HG03571 (cell line): ENCODE results near the gene B3GAT3.
"Not testable (repeated sequence)": the region's sequence is repeated elsewhere in the genome, so short reads cannot be mapped to it uniquely, and the experiment has no call there.

Source experiments
- ATAC-seq: cut with Tn5 transposase; IDR thresholded peaks from one replicate; pipeline ENCODE4 v1.9.1; 2021; ENCODE audit not compliant: unreplicated experiment

Gene B3GAT3

GRCh38 chr11:62580959-62581715 lies 40.6 kb downstream of the B3GAT3 start:
- no peak for ATAC-seq

GRCh38 chr11:62579252-62579651 lies 42.5 kb downstream of the B3GAT3 start:
- ATAC-seq: no peak

- ATAC-seq: no peak
These were observed 43.2 kb downstream of the B3GAT3 start for GRCh38 chr11:62578541-62578940.

- ATAC-seq: no peak
These were observed 44.6 kb downstream of the B3GAT3 start for GRCh38 chr11:62577046-62577714.

DNA sequence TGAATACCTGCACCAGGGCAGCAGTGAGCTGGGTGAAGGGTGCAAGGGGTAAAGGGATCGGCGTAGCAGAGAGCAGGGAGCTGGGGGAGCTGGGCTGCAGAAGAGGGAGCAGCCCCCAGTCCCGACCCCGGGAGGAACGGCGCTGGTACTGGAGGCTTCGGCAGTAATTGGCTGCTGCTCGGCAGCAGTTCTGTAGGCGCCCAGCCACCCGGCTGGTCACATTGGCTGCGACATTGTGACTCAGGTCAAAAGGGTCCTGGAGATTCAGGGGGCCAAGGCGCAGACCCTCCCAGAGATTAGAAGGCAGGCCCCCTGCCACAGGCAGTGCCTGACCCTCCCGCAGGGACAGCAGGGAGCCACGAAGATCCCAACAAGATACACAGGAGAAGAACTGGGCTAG lies 45.9 kb downstream of the B3GAT3 start:
- no peak for ATAC-seq

DNA sequence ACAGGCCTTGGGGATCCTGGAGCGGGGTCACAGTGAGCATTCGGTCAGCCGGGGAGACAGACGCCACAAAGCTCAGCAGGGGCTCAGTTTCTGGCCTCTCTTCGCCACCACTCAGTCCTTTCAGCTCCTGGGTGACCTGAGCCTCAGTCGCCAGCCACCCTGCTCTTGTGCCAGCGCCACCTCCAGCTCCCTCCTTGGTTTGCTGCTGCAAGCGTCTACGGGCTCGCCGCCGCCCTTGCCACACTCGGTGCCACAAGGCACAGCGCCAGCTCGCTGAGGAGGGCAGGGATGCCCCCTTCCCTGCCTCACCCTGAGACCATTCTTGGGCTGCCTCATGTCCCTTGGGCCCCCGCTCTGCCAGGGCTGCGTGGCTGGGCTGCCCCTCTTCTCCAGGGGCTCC lies 46.6 kb downstream of the B3GAT3 start:
- no peak for ATAC-seq

DNA sequence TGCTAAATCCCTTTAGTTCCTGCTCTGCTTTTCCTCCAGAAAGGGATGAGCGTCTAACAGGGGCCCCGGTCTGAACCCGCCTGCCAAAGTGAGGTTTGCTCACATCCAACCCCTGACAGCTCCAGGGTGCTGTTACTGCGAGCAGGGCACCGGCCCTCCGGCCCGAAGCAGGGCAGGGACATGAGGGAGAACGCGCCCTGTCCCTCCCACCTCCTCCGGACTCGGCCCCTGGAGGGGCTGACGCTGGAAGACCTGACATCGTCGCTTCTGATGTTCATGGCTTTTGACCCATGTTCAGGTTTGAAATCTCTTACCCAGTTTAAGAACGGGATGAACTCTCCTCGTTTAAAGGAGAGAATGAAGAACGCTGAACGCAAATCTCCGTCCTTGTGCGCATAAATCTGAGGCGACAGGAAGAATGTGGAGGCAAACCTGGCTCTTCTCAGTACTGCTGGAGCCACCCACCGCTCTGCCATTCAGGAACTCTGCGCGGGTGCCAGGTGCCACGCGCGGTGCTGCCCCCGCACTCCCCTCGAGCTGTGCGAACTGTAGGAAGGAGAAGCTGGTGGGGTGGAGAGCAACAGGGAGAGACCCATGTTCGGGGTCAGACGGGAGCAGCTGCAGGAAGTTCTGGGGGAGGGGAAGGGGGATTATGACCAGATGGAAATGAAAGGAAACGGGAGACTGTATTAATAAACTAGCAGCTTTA lies 47.3 kb downstream of the B3GAT3 start:
- no peak for ATAC-seq

GRCh38 chr11:62573592-62574362 lies 48.0 kb downstream of the B3GAT3 start, which contains the start of gene EEF1G:
EEF1G (minus strand) TSS chr11:62573891; CDS start chr11:62573842, 49 bp downstream.
- ATAC-seq: peak; percentile 80

DNA sequence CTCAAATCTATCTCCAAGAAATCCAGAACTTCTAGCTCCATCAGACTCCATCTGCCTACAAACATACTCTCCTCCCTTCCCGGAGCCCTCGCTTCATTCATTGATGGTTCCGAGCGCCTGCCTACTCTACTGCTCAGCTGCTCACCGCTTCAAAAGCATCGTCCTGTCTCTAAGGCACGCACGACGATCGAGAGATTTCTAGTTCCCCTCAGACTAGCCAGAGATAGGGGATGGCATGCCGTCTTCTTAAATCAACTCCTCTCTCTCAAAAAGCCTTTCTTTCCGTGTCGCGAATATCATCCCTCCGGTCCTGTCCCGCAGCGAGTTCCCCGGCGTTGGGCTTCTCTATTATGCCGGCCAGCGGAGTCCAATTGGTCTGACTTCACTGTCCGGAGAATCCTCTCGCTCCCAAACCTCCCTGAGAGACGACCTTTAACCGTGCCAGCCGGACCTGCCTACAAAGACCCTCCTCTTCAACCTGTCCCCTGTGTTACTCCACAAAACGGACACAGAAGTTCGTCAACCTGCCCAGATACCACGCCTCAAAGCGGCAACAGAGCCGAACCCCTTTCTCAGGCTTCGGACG lies 48.7 kb downstream of the B3GAT3 start:
- ATAC-seq: no peak

DNA sequence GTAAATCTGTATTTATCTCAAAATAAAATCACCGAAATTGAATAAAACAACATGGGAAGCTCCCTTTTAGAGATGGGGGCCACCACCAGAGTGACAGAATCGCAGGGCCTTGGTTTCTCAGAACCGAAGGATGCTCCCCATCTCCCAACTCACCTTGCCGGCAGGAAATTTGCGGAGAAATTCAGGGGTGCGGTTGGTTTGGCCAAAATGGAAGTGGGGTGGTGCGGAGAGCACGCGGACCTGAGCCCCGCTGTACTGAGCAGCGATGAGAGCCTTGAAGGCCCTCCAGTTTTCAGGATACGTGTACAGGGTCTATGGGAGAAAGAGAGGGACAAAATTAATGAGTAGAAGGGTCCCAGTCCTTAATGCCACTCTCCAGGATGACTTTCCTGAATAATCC lies 49.4 kb downstream of the B3GAT3 start:
- ATAC-seq: no peak

- ATAC-seq: not testable (repeated sequence)
These were observed 50.3 kb downstream of the B3GAT3 start for GRCh38 chr11:62571493-62571892.

DNA sequence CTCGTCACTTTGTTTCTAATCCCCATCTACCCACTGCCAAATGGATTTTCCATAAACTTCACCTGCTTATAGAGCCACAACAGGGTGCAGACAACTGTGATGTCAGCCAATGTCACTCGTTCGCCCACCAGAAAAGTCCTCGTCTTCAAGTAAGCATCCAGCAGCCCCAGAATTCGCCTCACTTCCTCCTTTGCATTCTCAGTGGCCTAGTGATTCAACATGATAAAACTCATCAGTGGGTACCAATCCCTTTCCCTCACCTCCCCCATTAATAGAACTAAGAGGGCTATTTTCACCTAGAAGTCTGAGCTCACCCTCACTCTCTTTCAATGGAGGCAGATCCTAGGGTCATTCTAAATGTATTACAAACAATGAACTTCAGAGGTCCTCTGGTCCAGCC lies 50.9 kb downstream of the B3GAT3 start:
- ATAC-seq: not testable (repeated sequence)

- no peak for ATAC-seq
These were observed 52.2 kb downstream of the B3GAT3 start for GRCh38 chr11:62569611-62570010.

- ATAC-seq: no peak
These were observed 54.7 kb downstream of the B3GAT3 start for GRCh38 chr11:62567018-62567633.

GRCh38 chr11:62566247-62566646 lies 55.5 kb downstream of the B3GAT3 start:
- no peak for ATAC-seq
